ENCODE data around the gene PRRC2B. TPM values are rescaled to one million over a fixed set of nuclear protein-coding genes. Genes with fewer than 3 reads are reported as not detected.

The PRRC2B gene
- total and polyA plus RNA-seq, 2 of the 8 experiments (the other 6 are each of a cell fraction or from before 2014, with no cell fraction given): 37.3 to 249 TPM

DNA sequence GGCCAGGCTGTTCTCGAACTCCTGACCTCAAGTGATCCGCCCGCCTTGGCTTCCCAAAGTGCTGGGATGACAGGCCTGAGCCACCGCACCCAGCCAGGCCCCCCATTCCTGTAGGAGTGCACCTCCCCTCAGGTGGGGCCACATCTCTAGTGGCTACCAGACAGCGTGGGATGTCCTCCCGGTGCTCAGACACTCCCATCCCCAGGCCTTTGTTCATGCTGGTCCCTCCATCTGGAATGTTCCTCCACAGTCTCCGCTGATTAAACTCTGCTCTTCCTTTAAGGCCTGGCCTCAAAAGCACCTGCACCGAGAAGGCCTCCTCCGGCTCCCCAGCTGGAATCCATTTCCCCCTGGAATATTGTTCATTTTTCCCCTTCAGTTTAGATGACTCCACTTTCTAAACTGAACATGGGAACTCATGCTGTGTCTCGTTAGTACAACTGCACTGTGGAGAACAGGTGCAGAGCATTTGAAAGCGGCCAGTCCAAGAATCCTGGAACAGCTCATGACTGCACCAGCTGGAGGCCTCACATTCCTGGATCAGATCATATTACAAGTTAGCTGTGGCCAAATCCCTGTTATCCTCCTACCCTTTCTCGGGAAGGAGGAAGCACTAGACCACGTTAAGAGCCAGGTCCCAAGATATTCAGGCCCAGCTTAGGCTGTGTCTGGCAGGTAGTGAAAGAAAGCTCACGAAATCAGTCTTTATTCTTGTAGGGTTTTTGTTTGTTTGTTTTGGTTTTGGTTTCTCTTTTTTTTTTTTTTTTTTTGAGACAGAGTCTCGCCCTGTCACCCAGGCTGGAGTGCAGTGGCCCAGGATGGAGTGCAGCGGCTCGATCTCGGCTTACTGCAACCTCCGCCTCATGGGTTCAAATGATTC is 10.8 kb upstream of the PRRC2B start (continued):
- no peak for TF ChIP-seq CHD7 (IDR thresholded peaks at IDR 0.05; ENCODE audit: insufficient replicate concordance, low read length)
- no peak for TF ChIP-seq CREB1 (IDR thresholded peaks at IDR 0.05)
- no peak for TF ChIP-seq USF2 (IDR thresholded peaks at IDR 0.05; ENCODE audit: low read length)
- peak; percentile 99 for TF ChIP-seq TEAD4 (IDR thresholded peaks at IDR 0.05; ENCODE audit: low read depth, low read length)
- TF ChIP-seq BCL11A (IDR thresholded peaks at IDR 0.05; ENCODE audit: low read depth in 2 of 2, low read length in 2 of 2): no peak
- no peak for TF ChIP-seq CBX5 (IDR thresholded peaks at IDR 0.05; ENCODE audit: low read depth, low read length)
- no peak for TF ChIP-seq RBBP5 (IDR thresholded peaks at IDR 0.05; ENCODE audit: borderline replicate concordance, low read depth, low read length)
- 0 out of 2 replicates have a peak, but pooled peaks have one; percentile 8 for TF ChIP-seq CEBPB (IDR thresholded peaks at IDR 0.05; ENCODE audit: low read depth, low read length)

Data from H1 (cell line).